GM12878 (cell line): Measurements from ENCODE around the gene EMP2. TPM values are rescaled to one million over a fixed set of nuclear protein-coding genes. Genes with fewer than 3 reads are reported as not detected.

ENCODE experiments used
- ATAC-seq: fragments of 200-7000 bp; cut with Tn5 transposase; 3 replicates; pipeline ENCODE4 v1.9.1; 2020; ENCODE audit warnings: mild to moderate bottlenecking, moderate library complexity
- BruUV-seq: library from RNA; stranded (reverse); fragments of 400-500 nt; replicated peaks from 2 replicates; lab custom pipeline; 2021; lab: Mats Ljungman, UMichigan
- CTCF ChIA-PET: fragments of 300-600 bp; sonication (Branson Sonifier 250); formaldehyde crosslinking; extraction: SDS; loops from one replicate; lab custom pipeline; 2021; ENCODE audit warnings: inconsistent platforms; lab: Yijun Ruan, JAX
- POLR2A ChIA-PET: fragments of 350-600 bp; formaldehyde crosslinking; extraction: SDS; loops from one replicate; lab custom pipeline; 2021; ENCODE audit warnings: inconsistent platforms; lab: Charles Lee
- RAD21 ChIA-PET: fragments of 300-600 bp; sonication (Branson Sonifier 250); formaldehyde crosslinking; loops from one replicate; lab custom pipeline; 2023; ENCODE audit warnings: antibody characterized with exemption; ENCODE audit not compliant: unreplicated experiment; lab: Charles Lee
- SMC1A ChIA-PET: fragments of 300-600 bp; sonication (Branson Sonifier 250); formaldehyde crosslinking; loops from one replicate; lab custom pipeline; 2023; ENCODE audit not compliant: unreplicated experiment, uncharacterized antibody; lab: Charles Lee
- DNase-seq: peaks from one replicate; pipeline ENCODE4 v3.0.0-alpha.2; 2011; ENCODE audit warnings: low read depth, low spot score
- FAIRE-seq: peaks from 3 replicates; lab custom pipeline; 2011; peaks lifted over from hg19 to GRCh38; lab: Jason Lieb, UNC
- H2AFZ ChIP-seq: 2 replicates; pipeline ENCODE4 v1.6.0; 2011; ENCODE audit warnings: low read depth, low read length, control low read depth; ENCODE audit not compliant: control insufficient read depth
- H3K27ac ChIP-seq: 2 replicates; pipeline ENCODE4 v1.5.1; 2011; ENCODE audit warnings: control low read depth; ENCODE audit not compliant: control insufficient read depth, insufficient read depth
- H3K27me3 ChIP-seq, 2 experiments: replicated peaks in 1 of 2; 2 replicates each; pipeline versions ENCODE4 v1.6.0 to v1.6.1; 2011; ENCODE audit warnings: low read length in 1 of 2; ENCODE audit not compliant: control insufficient read depth in 2 of 2, insufficient read depth in 2 of 2
- H3K36me3 ChIP-seq, 2 experiments: 2 replicates each; pipeline ENCODE4 v1.5.1; 2011; ENCODE audit warnings: low read length in 1 of 2; ENCODE audit not compliant: control insufficient read depth in 2 of 2, insufficient read depth in 2 of 2
- H3K4me1 ChIP-seq: 2 replicates; pipeline ENCODE4 v1.6.1; 2011; ENCODE audit warnings: mild to moderate bottlenecking, low read length, moderate library complexity, mixed read lengths; ENCODE audit not compliant: control insufficient read depth, insufficient read depth
- H3K4me2 ChIP-seq: 2 replicates; pipeline ENCODE4 v1.6.0; 2011; ENCODE audit warnings: control low read depth; ENCODE audit not compliant: control insufficient read depth, insufficient read depth
- H3K4me3 ChIP-seq: fragments of 200-600 bp; sonication (generic); 2 replicates; pipeline ENCODE4 v1.5.1; 2016
- H3K79me2 ChIP-seq: 2 replicates; pipeline ENCODE4 v1.6.0; 2011; ENCODE audit warnings: low read length; ENCODE audit not compliant: control insufficient read depth, insufficient read depth
- H3K9ac ChIP-seq: 2 replicates; pipeline ENCODE4 v1.8.0; 2011; ENCODE audit warnings: low read length, control low read depth, mixed read lengths; ENCODE audit not compliant: control insufficient read depth, insufficient read depth
- H3K9me3 ChIP-seq: replicated peaks from 3 replicates; pipeline ENCODE4 v1.5.1; 2011; ENCODE audit warnings: mild to moderate bottlenecking, low read length; ENCODE audit not compliant: control insufficient read depth, insufficient read depth
- H4K20me1 ChIP-seq: 2 replicates; pipeline ENCODE4 v1.6.0; 2011; ENCODE audit not compliant: control insufficient read depth, insufficient read depth
- BHLHE40 ChIP-seq, 2 experiments: fragments of 450-650 bp in 1 of 2; IDR thresholded peaks; 2 replicates each; pipeline ENCODE4 v1.6.1; 2011 to 2017; ENCODE audit warnings: low read depth in 2 of 2, borderline replicate concordance in 1 of 2, improper control_type of control experiment in 1 of 2, low read length in 1 of 2, mild to moderate bottlenecking in 1 of 2
- CREB1 ChIP-seq: IDR thresholded peaks from 2 replicates; pipeline ENCODE4 v1.6.1; 2012; ENCODE audit warnings: low read depth, mild to moderate bottlenecking, inconsistent platforms
- IKZF1 ChIP-seq: fragments of 450-650 bp; conservative IDR thresholded peaks from 2 replicates; pipeline ENCODE4 v1.6.1; 2017; ENCODE audit warnings: antibody characterized with exemption, mild to moderate bottlenecking
- POLR2A ChIP-seq: IDR thresholded peaks from 2 replicates; pipeline ENCODE4 v1.6.1; 2011; ENCODE audit warnings: low read depth, mild to moderate bottlenecking, low read length
- POLR2AphosphoS5 ChIP-seq: IDR thresholded peaks from 2 replicates; pipeline ENCODE4 v1.6.1; 2011; ENCODE audit warnings: mild to moderate bottlenecking, low read length, inconsistent platforms
- RAD51 ChIP-seq: fragments of 450-650 bp; IDR thresholded peaks from 2 replicates; pipeline ENCODE4 v1.6.1; 2016; ENCODE audit warnings: moderate library complexity, mild to moderate bottlenecking, inconsistent platforms
- SUPT20H ChIP-seq: IDR thresholded peaks from 2 replicates; pipeline ENCODE4 v1.6.1; 2011; ENCODE audit warnings: low read depth, mild to moderate bottlenecking, low read length, moderate library complexity, borderline replicate concordance; ENCODE audit not compliant: control insufficient read depth
- TCF3 ChIP-seq: IDR thresholded peaks from 2 replicates; pipeline ENCODE4 v1.6.1; 2012; ENCODE audit warnings: low read depth, mild to moderate bottlenecking, low read length, borderline replicate concordance; ENCODE audit not compliant: insufficient read depth
- WRNIP1 ChIP-seq: IDR thresholded peaks from 2 replicates; pipeline ENCODE4 v1.6.1; 2011; ENCODE audit warnings: low read depth, low read length, improper control_type of control experiment, borderline replicate concordance
- WGBS: methylation state at CpG from one replicate; pipeline ENCODE4 v1.1.6; 2016; ENCODE audit warnings: low lambda C conversion rate; ENCODE audit not compliant: insufficient replicate concordance, insufficient coverage; ENCODE audit errors: missing lambda C conversion rate; 5-methylcytosine and 5-hydroxymethylcytosine counted together
- in situ Hi-C: fragments of 300-500 bp; cut with MboI; formaldehyde crosslinking; loops from 9 replicates; pipeline ENCODE4 v1.14.3; 2018; ENCODE audit warnings: mixed read lengths
- intact Hi-C: fragments of 100-400 bp; cut with micrococcal nuclease; formaldehyde crosslinking; loops from one replicate; pipeline ENCODE4 v1.14.2; 2022; ENCODE audit not compliant: unreplicated experiment
- polyA plus RNA-seq, 11 experiments: library from polyadenylated mRNA; depleted of rRNA in 4 of 11; unstranded in 6 of 11; stranded (reverse) in 5 of 11; fragments of >200 nt; fragmentation: Nextera tagmentation in 4 of 11; fragmentation: Illumina TruSeq in 1 of 11; extraction: Ambion mirVana in 4 of 11; extraction: Trizol in 1 of 11; gene quantifications; 1 replicate in 1 of 11; 2 replicates in 10 of 11; pipeline versions ENCODE4 v1.2.1 to v1.2.3, GENCODE V29; 2011 to 2016; ENCODE audit warnings: inconsistent platforms in 2 of 11, missing spikeins in 2 of 11, low read depth in 1 of 11
- total RNA-seq, 4 experiments: library from RNA; depleted of rRNA in 3 of 4; stranded (reverse); fragments of >200 nt in 3 of 4; fragmentation: Illumina TruSeq in 1 of 4; extraction: Trizol in 1 of 4; gene quantifications; 2 replicates each; pipeline versions ENCODE4 v1.2.1 to v1.2.3, GENCODE V29; 2013 to 2021

The EMP2 gene
- total and polyA plus RNA-seq, 10 of the 15 experiments (the other 5 are each of a cell fraction or from before 2014, with no cell fraction given) = 0.41 to 10.4 (median 3.8) TPM

GRCh38 chr16:10552281-10552680 lies 28.1 kb downstream of the EMP2 start:
- peak overlapping the region; percentile 60; the same call in 1 of the 2 replicates for H3K27ac ChIP-seq
- H3K79me2 ChIP-seq = no peaks in the 10 kb centered on the region
- TF ChIP-seq WRNIP1 (no peak), CREB1 (no peak), TCF3 (no peak), POLR2A (no peak), BHLHE40 (IDR thresholded peaks at IDR 0.05; ENCODE audit: borderline replicate concordance in 1 of 2, low read depth in 2 of 2, low read length in 1 of 2) (no peak), POLR2AphosphoS5 (no peak), SUPT20H (no peak), IKZF1 (no peak), RAD51 (no peak)
- TF ChIP-seq, all 136 proteins: peak for 0
- no peaks in the 10 kb centered on the region; a peak in 1 of 4 replicates for H3K27me3 ChIP-seq
- DNase-seq = no peak
- FAIRE-seq = no peak
- no TSS peak for BruUV-seq
- intact Hi-C loops = no loop called here
- H2AFZ ChIP-seq = no peak overlapping the region; the same call in 1 of the 2 replicates
- no peak overlapping the region for H3K4me2 ChIP-seq
- ATAC-seq = no peak
- WGBS = 46% methylated on average over 2 of the region's 2 CpGs
- ChIA-PET CTCF (interaction anchor here (0.6 to 2.3 kb wide), 11 partner anchors 14 to 1293 kb away, joined by 3 to 7 read pairs (median 3); no protein-coding TSS in a partner anchor), SMC1A (interaction anchor here (0.6 to 2.9 kb wide), 15 partner anchors 9 to 188 kb away, joined by 3 to 11 read pairs (median 4); no protein-coding TSS in a partner anchor), RAD21 (interaction anchor here (0.5 to 1.7 kb wide), 6 partner anchors 37 to 367 kb away, joined by 3 to 8 read pairs (median 4); no protein-coding TSS in a partner anchor), POLR2A (interaction anchor here (0.6 to 0.7 kb wide), 2 partner anchors 102 to 233 kb away, joined by 3 read pairs; no protein-coding TSS in a partner anchor)
- H4K20me1 ChIP-seq = no peaks in the 10 kb centered on the region
- no peaks in the 10 kb centered on the region for H3K36me3 ChIP-seq
- in situ Hi-C loops = no loop called here
- peaks cover 3% of the 10 kb centered on the region; the same call in 1 of the 3 replicates for H3K9me3 ChIP-seq
- no peak overlapping the region for H3K4me3 ChIP-seq
- no peak overlapping the region for H3K9ac ChIP-seq
- H3K4me1 ChIP-seq = peaks cover 7% of the 10 kb centered on the region
